Memory B cell (primary cell): ENCODE measurements around the gene FAM149A.

Experiments
- ATAC-seq: fragments of 150-1000 bp; cut with Tn5 transposase; 2 replicates; pipeline ENCODE4 v1.10.0; 2021; ENCODE audit warnings: low read depth, mild to moderate bottlenecking, moderate library complexity
- DNase-seq, 2 donors: peaks; one replicate each; pipeline ENCODE4 v3.0.0; 2022; ENCODE audit warnings: low spot score in 2 of 2
- H3K27ac Mint-ChIP-seq: one replicate; pipeline ENCODE4 v1.8.0; 2022; ENCODE audit warnings: mild to moderate bottlenecking, moderate library complexity, mixed read lengths
- H3K27me3 Mint-ChIP-seq: one replicate; pipeline ENCODE4 v1.8.0; 2022; ENCODE audit warnings: mixed read lengths
- H3K36me3 Mint-ChIP-seq: one replicate; pipeline ENCODE4 v1.8.0; 2022; ENCODE audit warnings: mild to moderate bottlenecking, mixed read lengths
- H3K4me1 Mint-ChIP-seq: one replicate; pipeline ENCODE4 v1.8.0; 2022; ENCODE audit warnings: mixed read lengths
- H3K4me3 Mint-ChIP-seq: one replicate; pipeline ENCODE4 v1.8.0; 2022; ENCODE audit warnings: mild to moderate bottlenecking, moderate library complexity, mixed read lengths
- H3K9me3 Mint-ChIP-seq: one replicate; pipeline ENCODE4 v1.8.0; 2022; ENCODE audit warnings: mixed read lengths

Gene FAM149A

GRCh38 chr4:186190581-186191199 lies 86.2 kb downstream of the FAM149A start:
- peak; percentile 34 for ATAC-seq
- no peaks in the 10 kb centered on the region for H3K9me3 Mint-ChIP-seq
- peak; percentile 21 to 58 for DNase-seq
- H3K27ac Mint-ChIP-seq = peak overlapping the region; percentile 91
- peaks cover 13% of the 10 kb centered on the region for H3K4me1 Mint-ChIP-seq
- H3K4me3 Mint-ChIP-seq = peak overlapping the region; percentile 90
- H3K36me3 Mint-ChIP-seq = no peaks in the 10 kb centered on the region
- peaks cover 2% of the 10 kb centered on the region for H3K27me3 Mint-ChIP-seq

- peak; percentile 84 for ATAC-seq
- H3K9me3 Mint-ChIP-seq = no peaks in the 10 kb centered on the region
- peak; percentile 82 to 86 for DNase-seq
- H3K4me1 Mint-ChIP-seq = peaks cover 13% of the 10 kb centered on the region
- peak within 1 kb of the TSS; percentile 97 for H3K4me3 Mint-ChIP-seq
- no peaks in the 10 kb centered on the region for H3K27me3 Mint-ChIP-seq
- H3K36me3 Mint-ChIP-seq = peaks cover 6% of the 10 kb centered on the region
- H3K27ac Mint-ChIP-seq = peak within 1 kb of the TSS; percentile 91
Observed at GRCh38 chr4:186191200-186192065, 86.9 kb downstream of the FAM149A start, which contains the start of gene CYP4V2. TSS of gene CYP4V2 (plus strand) at chr4:186191567. CDS start at chr4:186191824, 257 bp downstream.

GRCh38 chr4:186192066-186192612 lies 87.6 kb downstream of the FAM149A start:
- Mint-ChIP-seq H3K36me3 (peaks cover 10% of the 10 kb centered on the region), H3K27ac (peak overlapping the region; percentile 91), H3K4me1 (peaks cover 15% of the 10 kb centered on the region), H3K27me3 (no peaks in the 10 kb centered on the region), H3K9me3 (no peaks in the 10 kb centered on the region), H3K4me3 (peak overlapping the region; percentile 97)
- ATAC-seq = peak; percentile 2
- DNase-seq = no peak

GRCh38 chr4:186193851-186194250 lies 89.3 kb downstream of the FAM149A start:
- H3K27me3 Mint-ChIP-seq = no peaks in the 10 kb centered on the region
- no peak overlapping the region for H3K4me3 Mint-ChIP-seq
- no peak overlapping the region for H3K27ac Mint-ChIP-seq
- DNase-seq = no peak
- H3K9me3 Mint-ChIP-seq = no peaks in the 10 kb centered on the region
- H3K36me3 Mint-ChIP-seq = peaks cover 13% of the 10 kb centered on the region
- ATAC-seq = no peak
- H3K4me1 Mint-ChIP-seq = peaks cover 16% of the 10 kb centered on the region

- H3K4me3 Mint-ChIP-seq = no peak overlapping the region
- no peaks in the 10 kb centered on the region for H3K9me3 Mint-ChIP-seq
- H3K36me3 Mint-ChIP-seq = peaks cover 15% of the 10 kb centered on the region
- no peak overlapping the region for H3K27ac Mint-ChIP-seq
- H3K27me3 Mint-ChIP-seq = no peaks in the 10 kb centered on the region
- no peak for DNase-seq
- peaks cover 12% of the 10 kb centered on the region for H3K4me1 Mint-ChIP-seq
- ATAC-seq = no peak
Observed at GRCh38 chr4:186196063-186196462, 91.6 kb downstream of the FAM149A start.

DNA sequence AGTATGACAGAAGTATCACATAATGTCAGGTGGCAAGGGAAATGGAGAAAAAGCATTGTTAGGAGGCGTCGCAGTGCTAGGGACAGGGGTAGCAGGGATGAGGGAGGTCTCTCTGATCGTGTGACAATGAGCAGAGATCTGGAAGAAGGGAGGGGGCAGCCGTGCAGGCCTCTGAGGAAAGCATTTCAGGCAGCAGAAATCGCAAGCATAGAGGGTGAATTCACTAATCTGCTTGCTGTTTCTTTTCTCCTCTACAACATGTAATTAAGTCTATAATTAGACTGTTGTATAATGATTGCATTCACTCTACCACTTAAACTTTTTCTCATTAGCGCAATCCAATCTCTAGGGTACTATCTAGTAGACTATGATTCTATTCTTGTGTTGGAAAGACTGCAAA lies 96.0 kb downstream of the FAM149A start:
- Mint-ChIP-seq H3K4me3 (no peak overlapping the region), H3K9me3 (no peaks in the 10 kb centered on the region), H3K27ac (no peak overlapping the region), H3K27me3 (no peaks in the 10 kb centered on the region), H3K4me1 (peaks cover 18% of the 10 kb centered on the region), H3K36me3 (peaks cover 15% of the 10 kb centered on the region)
- DNase-seq = no peak
- ATAC-seq = no peak

DNA sequence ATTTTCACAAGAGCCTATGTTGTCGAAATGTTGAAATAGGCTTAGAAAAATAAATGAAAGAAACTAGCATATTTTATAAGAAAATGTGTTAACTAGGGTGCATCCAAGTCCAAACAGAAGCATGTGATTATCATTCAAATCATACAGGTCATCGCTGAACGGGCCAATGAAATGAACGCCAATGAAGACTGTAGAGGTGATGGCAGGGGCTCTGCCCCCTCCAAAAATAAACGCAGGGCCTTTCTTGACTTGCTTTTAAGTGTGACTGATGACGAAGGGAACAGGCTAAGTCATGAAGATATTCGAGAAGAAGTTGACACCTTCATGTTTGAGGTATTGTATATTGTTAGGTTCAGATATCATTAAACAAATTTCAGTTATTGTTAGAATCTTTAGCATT lies 96.5 kb downstream of the FAM149A start:
- no peak for DNase-seq
- H3K27me3 Mint-ChIP-seq = no peaks in the 10 kb centered on the region
- peaks cover 18% of the 10 kb centered on the region for H3K4me1 Mint-ChIP-seq
- H3K27ac Mint-ChIP-seq = no peak overlapping the region
- peaks cover 13% of the 10 kb centered on the region for H3K36me3 Mint-ChIP-seq
- H3K9me3 Mint-ChIP-seq = no peaks in the 10 kb centered on the region
- no peak for ATAC-seq
- no peak overlapping the region for H3K4me3 Mint-ChIP-seq

DNA sequence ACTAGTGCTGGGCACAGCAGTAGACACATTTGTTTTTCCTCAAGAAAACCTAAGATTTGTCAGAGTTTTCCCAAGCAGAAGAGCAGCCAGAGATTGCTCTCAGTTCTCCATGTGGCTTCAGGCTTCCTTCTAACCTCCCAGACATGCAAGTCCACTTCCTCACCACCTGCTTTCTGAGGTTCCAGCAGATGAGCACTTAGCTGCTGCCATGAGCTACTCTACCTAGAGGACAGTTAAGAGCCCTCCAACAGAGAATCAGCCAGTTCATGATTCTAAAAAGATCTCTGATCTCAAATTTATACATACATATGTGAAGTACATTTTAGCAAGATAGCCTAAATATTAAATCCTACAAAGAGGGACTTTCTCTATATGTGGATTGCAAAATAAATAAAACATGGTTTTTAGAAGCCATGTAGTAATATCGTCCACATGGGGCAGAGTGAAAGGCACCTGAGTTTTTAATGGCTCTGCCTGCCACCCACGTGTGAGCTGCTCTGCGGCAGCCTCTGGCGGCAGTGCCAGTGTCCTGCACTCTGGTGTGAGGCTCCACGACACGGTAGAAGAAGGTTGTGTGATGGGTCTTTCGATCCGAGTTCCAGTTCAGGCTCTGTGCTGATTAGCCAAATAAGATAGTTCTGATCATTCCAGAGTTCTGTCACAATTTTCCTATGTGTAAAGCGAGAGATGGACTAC lies 97.2 kb downstream of the FAM149A start:
- peaks cover 10% of the 10 kb centered on the region for H3K36me3 Mint-ChIP-seq
- ATAC-seq (peak; percentile 99), DNase-seq (peak; percentile 29 to 44)
- peak overlapping the region; percentile 32 for H3K4me3 Mint-ChIP-seq
- H3K9me3 Mint-ChIP-seq = no peaks in the 10 kb centered on the region
- H3K27me3 Mint-ChIP-seq = no peaks in the 10 kb centered on the region
- peaks cover 18% of the 10 kb centered on the region for H3K4me1 Mint-ChIP-seq
- no peak overlapping the region for H3K27ac Mint-ChIP-seq

- Mint-ChIP-seq H3K4me3 (no peak overlapping the region), H3K27me3 (no peaks in the 10 kb centered on the region), H3K27ac (no peak overlapping the region), H3K4me1 (peaks cover 14% of the 10 kb centered on the region), H3K36me3 (peaks cover 4% of the 10 kb centered on the region), H3K9me3 (no peaks in the 10 kb centered on the region)
- ATAC-seq (no peak), DNase-seq (no peak)
Observed at GRCh38 chr4:186202490-186203140, 98.1 kb downstream of the FAM149A start.

DNA sequence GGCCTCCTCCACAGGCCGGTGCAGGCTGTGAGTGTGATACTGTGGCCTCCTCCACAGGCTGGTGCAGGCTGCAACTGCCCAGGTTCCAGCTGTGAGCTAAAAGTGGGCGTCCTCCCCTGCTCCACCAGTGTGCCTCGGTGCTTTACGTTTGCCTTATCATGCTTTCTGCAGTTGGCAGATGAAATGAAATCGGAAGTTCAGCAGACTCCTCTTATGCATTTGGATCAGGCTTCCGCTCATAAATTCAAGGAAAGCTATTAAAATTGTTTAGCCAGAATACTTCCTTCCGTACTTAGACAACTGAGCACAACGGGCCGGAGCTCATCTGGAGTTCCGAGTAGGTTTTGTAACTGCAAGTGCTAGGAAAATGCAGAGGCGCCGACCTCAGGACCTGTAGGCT lies 98.9 kb downstream of the FAM149A start:
- H3K4me3 Mint-ChIP-seq = no peak overlapping the region
- no peak overlapping the region for H3K27ac Mint-ChIP-seq
- no peaks in the 10 kb centered on the region for H3K9me3 Mint-ChIP-seq
- peaks cover 3% of the 10 kb centered on the region for H3K36me3 Mint-ChIP-seq
- no peak for ATAC-seq
- peaks cover 14% of the 10 kb centered on the region for H3K4me1 Mint-ChIP-seq
- H3K27me3 Mint-ChIP-seq = no peaks in the 10 kb centered on the region
- no peak for DNase-seq

GRCh38 chr4:186204103-186204559 lies 99.6 kb downstream of the FAM149A start:
- DNase-seq = peak in 1 of 2 donors; percentile 88
- peaks cover 14% of the 10 kb centered on the region for H3K4me1 Mint-ChIP-seq
- H3K4me3 Mint-ChIP-seq = peak overlapping the region; percentile 27
- peaks cover 1% of the 10 kb centered on the region for H3K9me3 Mint-ChIP-seq
- no peaks in the 10 kb centered on the region for H3K27me3 Mint-ChIP-seq
- H3K27ac Mint-ChIP-seq = peak overlapping the region; percentile 5
- peaks cover 10% of the 10 kb centered on the region for H3K36me3 Mint-ChIP-seq
- peak; percentile 29 for ATAC-seq

- peaks cover 14% of the 10 kb centered on the region for H3K36me3 Mint-ChIP-seq
- H3K27me3 Mint-ChIP-seq = no peaks in the 10 kb centered on the region
- H3K27ac Mint-ChIP-seq = peak overlapping the region; percentile 5
- DNase-seq = no peak
- peaks cover 14% of the 10 kb centered on the region for H3K4me1 Mint-ChIP-seq
- peaks cover 1% of the 10 kb centered on the region for H3K9me3 Mint-ChIP-seq
- ATAC-seq = no peak
- peak overlapping the region; percentile 9 for H3K4me3 Mint-ChIP-seq
Observed at GRCh38 chr4:186204686-186205085, 100.2 kb downstream of the FAM149A start.

- no peak overlapping the region for H3K4me3 Mint-ChIP-seq
- H3K36me3 Mint-ChIP-seq = peaks cover 14% of the 10 kb centered on the region
- ATAC-seq = no peak
- peaks cover 14% of the 10 kb centered on the region for H3K4me1 Mint-ChIP-seq
- H3K9me3 Mint-ChIP-seq = peaks cover 1% of the 10 kb centered on the region
- no peak overlapping the region for H3K27ac Mint-ChIP-seq
- H3K27me3 Mint-ChIP-seq = no peaks in the 10 kb centered on the region
- no peak for DNase-seq
Observed at GRCh38 chr4:186205156-186205555, 100.7 kb downstream of the FAM149A start.
